Neutrophil (primary cell): Measurements from ENCODE around the gene LDLRAD3.
"Not testable (repeated sequence)": the region's sequence is repeated elsewhere in the genome, so short reads cannot be mapped to it uniquely, and the experiment has no call there.

Source experiments
- H3K27ac ChIP-seq: fragments of 200-600 bp; sonication (generic); 2 replicates; pipeline ENCODE4 v1.5.1; 2016; ENCODE audit warnings: mild to moderate bottlenecking, moderate library complexity
- H3K27me3 ChIP-seq: fragments of 200-600 bp; sonication (generic); 2 replicates; pipeline ENCODE4 v1.6.0; 2016; ENCODE audit warnings: mild to moderate bottlenecking
- H3K36me3 ChIP-seq: fragments of 200-600 bp; sonication (generic); 2 replicates; pipeline ENCODE4 v1.5.1; 2017
- H3K4me1 ChIP-seq, 2 experiments: fragments of 200-600 bp in 1 of 2; sonication (generic) in 1 of 2; 1 replicate in 1 of 2; 2 replicates in 1 of 2; pipeline versions ENCODE4 v1.5.1 to v1.6.1; 2013 to 2016; ENCODE audit warnings: low read depth in 1 of 2, low read length in 1 of 2, mild to moderate bottlenecking in 1 of 2, moderate library complexity in 1 of 2; ENCODE audit not compliant: control insufficient read depth in 1 of 2, insufficient read depth in 1 of 2
- H3K4me3 ChIP-seq, 2 experiments: fragments of 200-600 bp in 1 of 2; sonication (generic) in 1 of 2; 1 replicate in 1 of 2; 2 replicates in 1 of 2; pipeline ENCODE4 v1.5.1; 2013 to 2016; ENCODE audit warnings: low read depth in 1 of 2, low read length in 1 of 2, mild to moderate bottlenecking in 1 of 2, moderate library complexity in 1 of 2
- H3K9me3 ChIP-seq: fragments of 200-600 bp; sonication (generic); 2 replicates; pipeline ENCODE4 v1.5.1; 2016
- TF ChIP-seq, protein P1 (sequence below): fragments of 200-600 bp; sonication (generic); IDR thresholded peaks from 2 replicates; pipeline ENCODE4 v1.5.1; 2016; ENCODE audit warnings: antibody characterized with exemption

The LDLRAD3 gene

DNA sequence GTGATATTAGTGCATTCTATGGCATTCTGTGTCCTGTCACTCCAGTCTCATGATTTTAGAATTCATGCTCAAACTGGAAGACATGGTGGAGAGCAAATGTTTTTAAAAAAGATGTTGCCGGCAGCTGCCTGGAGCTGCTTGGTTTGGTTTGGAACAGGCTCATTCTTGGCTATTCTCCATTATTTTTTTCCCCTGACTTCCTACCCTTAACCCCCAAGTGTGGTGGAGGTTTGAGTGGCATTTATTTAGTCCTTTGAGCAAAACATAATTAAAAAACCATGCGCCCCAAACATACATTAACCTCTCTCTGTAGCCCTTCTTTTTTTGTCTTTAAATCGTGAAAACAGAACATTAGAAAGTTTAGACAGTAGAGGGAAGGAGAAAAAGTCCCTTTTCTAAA lies 94.7 kb downstream of the LDLRAD3 start:
- H3K27ac ChIP-seq, result no peak overlapping the region
- TF ChIP-seq, protein P1, sequence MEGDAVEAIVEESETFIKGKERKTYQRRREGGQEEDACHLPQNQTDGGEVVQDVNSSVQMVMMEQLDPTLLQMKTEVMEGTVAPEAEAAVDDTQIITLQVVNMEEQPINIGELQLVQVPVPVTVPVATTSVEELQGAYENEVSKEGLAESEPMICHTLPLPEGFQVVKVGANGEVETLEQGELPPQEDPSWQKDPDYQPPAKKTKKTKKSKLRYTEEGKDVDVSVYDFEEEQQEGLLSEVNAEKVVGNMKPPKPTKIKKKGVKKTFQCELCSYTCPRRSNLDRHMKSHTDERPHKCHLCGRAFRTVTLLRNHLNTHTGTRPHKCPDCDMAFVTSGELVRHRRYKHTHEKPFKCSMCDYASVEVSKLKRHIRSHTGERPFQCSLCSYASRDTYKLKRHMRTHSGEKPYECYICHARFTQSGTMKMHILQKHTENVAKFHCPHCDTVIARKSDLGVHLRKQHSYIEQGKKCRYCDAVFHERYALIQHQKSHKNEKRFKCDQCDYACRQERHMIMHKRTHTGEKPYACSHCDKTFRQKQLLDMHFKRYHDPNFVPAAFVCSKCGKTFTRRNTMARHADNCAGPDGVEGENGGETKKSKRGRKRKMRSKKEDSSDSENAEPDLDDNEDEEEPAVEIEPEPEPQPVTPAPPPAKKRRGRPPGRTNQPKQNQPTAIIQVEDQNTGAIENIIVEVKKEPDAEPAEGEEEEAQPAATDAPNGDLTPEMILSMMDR, result no peak
- H3K4me3 ChIP-seq, result no peak overlapping the region
- no peaks in the 10 kb centered on the region for H3K4me1 ChIP-seq
- H3K9me3 ChIP-seq, result no peaks in the 10 kb centered on the region
- H3K27me3 ChIP-seq, result no peaks in the 10 kb centered on the region
- H3K36me3 ChIP-seq, result no peaks in the 10 kb centered on the region

DNA sequence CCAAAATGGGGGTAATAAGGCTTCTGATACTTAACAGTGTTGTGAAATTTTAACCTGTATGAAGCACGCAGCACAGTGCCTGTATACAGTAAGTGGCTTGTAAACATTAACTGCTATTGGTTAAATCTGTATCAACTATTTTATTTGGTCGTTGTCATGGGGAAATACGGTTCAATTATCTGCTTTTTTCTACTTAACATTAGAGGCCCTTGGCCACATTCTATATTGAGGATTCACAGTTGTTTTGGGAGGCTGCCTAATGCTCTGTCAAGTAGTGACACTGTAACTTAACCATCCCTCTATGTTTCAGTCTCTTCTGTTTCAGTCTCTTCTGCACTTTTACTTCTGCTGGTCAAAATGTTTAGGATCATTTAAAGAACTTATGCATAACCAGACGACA lies 95.6 kb downstream of the LDLRAD3 start:
- no peak overlapping the region for H3K27ac ChIP-seq

DNA sequence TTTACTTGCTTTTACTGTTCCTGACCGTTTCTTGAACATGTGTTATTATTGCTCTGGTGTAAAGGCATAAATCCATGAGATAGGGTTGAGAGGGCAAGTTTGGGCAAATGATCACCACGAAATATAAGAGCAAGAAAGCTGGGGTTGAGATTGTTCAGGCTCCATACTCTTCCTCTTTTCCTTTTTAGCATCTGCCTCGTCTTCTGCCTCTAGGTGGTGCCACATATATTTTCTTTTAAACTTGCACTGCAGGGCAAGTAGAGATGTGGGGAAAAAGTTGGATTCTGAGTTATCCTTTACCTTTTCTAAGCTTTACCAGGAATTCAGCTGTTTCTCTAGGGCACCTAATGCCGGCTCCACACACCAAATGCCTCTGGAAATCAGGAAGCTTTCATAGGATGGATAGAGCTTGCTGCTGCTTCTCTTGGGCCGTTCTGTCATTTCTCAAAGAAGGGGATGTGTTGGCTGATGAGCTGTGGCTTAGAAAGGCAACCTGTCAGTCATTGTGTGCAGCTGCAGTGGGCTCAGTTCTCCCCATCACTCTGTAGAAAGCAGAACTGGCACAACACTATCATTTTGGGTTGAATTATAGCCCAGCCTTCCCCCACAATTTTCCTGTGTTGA lies 98.2 kb downstream of the LDLRAD3 start:
- H3K27me3 ChIP-seq, result no peaks in the 10 kb centered on the region
- TF ChIP-seq, protein P1, result no peak
- no peaks in the 10 kb centered on the region for H3K9me3 ChIP-seq
- no peak overlapping the region for H3K27ac ChIP-seq
- H3K4me3 ChIP-seq, result no peak overlapping the region
- H3K36me3 ChIP-seq, result no peaks in the 10 kb centered on the region
- H3K4me1 ChIP-seq, result no peaks in the 10 kb centered on the region

More for the DNA sequence above, 95.6 kb downstream of the LDLRAD3 start:
- Histone ChIP-seq H3K4me3 (no peak overlapping the region), H3K4me1 (no peaks in the 10 kb centered on the region), H3K27me3 (no peaks in the 10 kb centered on the region), H3K36me3 (no peaks in the 10 kb centered on the region), H3K9me3 (no peaks in the 10 kb centered on the region)
- TF ChIP-seq, protein P1, result no peak

DNA sequence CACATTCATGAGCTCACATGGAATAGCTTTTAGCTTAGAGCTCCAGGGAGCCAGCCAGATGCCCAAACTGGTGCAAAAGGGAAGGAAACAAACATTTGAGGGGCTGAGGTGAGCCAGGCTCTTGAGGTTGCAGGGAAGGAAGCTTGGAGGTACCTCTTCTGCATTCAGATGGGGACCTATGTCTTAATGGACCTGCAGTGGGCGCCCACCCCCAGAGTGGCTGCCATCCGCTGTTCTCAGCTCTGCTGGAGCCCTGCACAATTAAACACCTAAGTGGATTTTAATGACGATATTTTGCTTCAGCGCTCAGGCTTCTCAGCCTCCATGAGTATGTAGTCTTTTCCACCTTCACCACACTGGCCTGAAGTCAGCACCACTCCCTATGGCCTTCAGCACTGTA lies 100.8 kb downstream of the LDLRAD3 start:
- Histone ChIP-seq H3K4me1 (no peaks in the 10 kb centered on the region), H3K9me3 (no peaks in the 10 kb centered on the region), H3K27me3 (no peaks in the 10 kb centered on the region), H3K4me3 (no peak overlapping the region), H3K27ac (no peak overlapping the region), H3K36me3 (no peaks in the 10 kb centered on the region)
- TF ChIP-seq, protein P1, result no peak

DNA sequence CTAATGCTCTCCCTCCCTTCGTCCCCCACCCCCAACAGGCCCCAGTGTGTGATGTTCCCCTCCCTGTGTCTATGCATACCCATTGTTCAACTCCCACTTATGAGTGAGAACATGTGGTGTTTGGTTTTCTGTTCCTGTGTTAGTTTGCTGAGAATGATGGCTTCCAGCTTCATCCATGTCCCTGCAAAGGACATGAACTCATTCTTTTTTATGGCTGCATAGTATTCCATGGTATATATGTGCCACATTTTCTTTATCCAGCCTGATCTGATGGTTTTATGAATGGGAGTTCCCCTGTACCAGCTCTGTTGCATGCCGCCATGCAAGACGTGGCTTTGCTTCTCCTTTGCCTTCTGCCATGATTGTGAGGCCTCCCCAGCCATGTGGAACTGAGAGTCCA lies 102.1 kb downstream of the LDLRAD3 start:
- H3K9me3 ChIP-seq, H3K27me3 ChIP-seq, H3K27ac ChIP-seq, H3K4me3 ChIP-seq, H3K36me3 ChIP-seq, H3K4me1 ChIP-seq: not testable (repeated sequence)

DNA sequence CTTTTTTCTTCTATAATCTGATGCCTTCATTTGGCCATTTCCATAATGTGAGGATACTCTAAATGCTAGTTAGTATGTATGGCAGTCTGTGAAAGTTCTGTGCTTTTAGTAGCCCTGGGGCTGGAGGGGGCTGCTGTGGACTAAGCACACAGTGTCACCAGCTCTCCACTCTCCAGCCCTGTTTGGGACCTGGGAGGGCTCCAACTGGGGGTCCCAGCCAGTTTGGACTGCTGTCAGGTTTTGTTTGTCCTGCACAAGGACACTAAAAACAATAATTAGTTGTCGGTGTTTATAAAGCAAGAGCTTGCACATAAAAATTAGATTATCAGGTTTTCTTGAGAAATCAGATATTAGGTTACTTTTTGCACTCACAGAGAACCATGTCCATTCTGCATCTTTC lies 103.1 kb downstream of the LDLRAD3 start:
- no peaks in the 10 kb centered on the region for H3K27me3 ChIP-seq
- H3K9me3 ChIP-seq, result no peaks in the 10 kb centered on the region
- no peak overlapping the region for H3K4me3 ChIP-seq
- H3K36me3 ChIP-seq, result no peaks in the 10 kb centered on the region
- H3K27ac ChIP-seq, result no peak overlapping the region
- TF ChIP-seq, protein P1, result no peak
- no peaks in the 10 kb centered on the region for H3K4me1 ChIP-seq
